A172 (cell line): ENCODE measurements around the gene SIRT6. TPM values are rescaled to one million over a fixed set of nuclear protein-coding genes. Genes with fewer than 3 reads are reported as not detected.
"Not testable (repeated sequence)": the region's sequence is repeated elsewhere in the genome, so short reads cannot be mapped to it uniquely, and the experiment has no call there.

ENCODE experiments used
- DNase-seq: peaks from one replicate; pipeline ENCODE4 v3.0.0-alpha.2; 2015; ENCODE audit warnings: low spot score
- total RNA-seq: library from RNA; depleted of rRNA; stranded (reverse); fragments of >200 nt; shearing (Covaris generic); gene quantifications from 2 replicates; pipeline ENCODE4 v1.2.3, GENCODE V29; 2014; rRNA removed

SIRT6 gene
- total RNA-seq, 1 experiment from 2014 or later = 35.5 TPM

GRCh38 chr19:4136680-4137088, 45.7 kb downstream of the SIRT6 start:
- no peak for DNase-seq

- not testable (repeated sequence) for DNase-seq
Observed at GRCh38 chr19:4135386-4135785, 47.0 kb downstream of the SIRT6 start.

- no peak for DNase-seq
Observed at GRCh38 chr19:4134351-4134750, 48.0 kb downstream of the SIRT6 start.

- peak; percentile 61 for DNase-seq
Observed at GRCh38 chr19:4130744-4131438, 51.5 kb downstream of the SIRT6 start.

- DNase-seq = not testable (repeated sequence)
Observed at GRCh38 chr19:4129050-4129449, 53.3 kb downstream of the SIRT6 start.

- not testable (repeated sequence) for DNase-seq
Observed at GRCh38 chr19:4127322-4127721, 55.0 kb downstream of the SIRT6 start.

GRCh38 chr19:4124638-4125037, 57.7 kb downstream of the SIRT6 start:
- no peak for DNase-seq

Other genes starting within 250 kb of the SIRT6 start
- gene NMRK2, start 249.5 kb downstream of the SIRT6 start, total RNA-seq = not detected in 2 replicates
- gene DAPK3, start 211.5 kb downstream of the SIRT6 start, total RNA-seq = 65.9 and 140 TPM in 2 replicates
- 1,286 and 1,342 TPM in 2 replicates for gene EEF2, start 197.1 kb downstream of the SIRT6 start, total RNA-seq
- gene PIAS4, start 174.8 kb downstream of the SIRT6 start, total RNA-seq = 28.7 and 33.9 TPM in 2 replicates
- 15.8 and 16.4 TPM in 2 replicates for gene ZBTB7A, start 115.7 kb downstream of the SIRT6 start, total RNA-seq
- 203 and 204 TPM in 2 replicates for gene MAP2K2, start 58.4 kb downstream of the SIRT6 start, total RNA-seq
- gene CREB3L3, start 28.9 kb downstream of the SIRT6 start, total RNA-seq = not detected in 2 replicates
- 0.41 and 0.53 TPM in 2 replicates for gene ANKRD24, start 126 bp upstream of the SIRT6 start, total RNA-seq
- 6.4 and 8.1 TPM in 2 replicates for gene EBI3, start 47.0 kb upstream of the SIRT6 start, total RNA-seq
- 39.6 and 42.4 TPM in 2 replicates for gene YJU2, start 64.5 kb upstream of the SIRT6 start, total RNA-seq
- gene SHD, start 96.7 kb upstream of the SIRT6 start, total RNA-seq = 0.24 and 0.53 TPM in 2 replicates
- not detected in 2 replicates for gene TMIGD2, start 119.8 kb upstream of the SIRT6 start, total RNA-seq
- gene FSD1, start 122.0 kb upstream of the SIRT6 start, total RNA-seq = 43.2 and 61.1 TPM in 2 replicates
- 73.5 and 96.1 TPM in 2 replicates for gene STAP2, start 156.3 kb upstream of the SIRT6 start, total RNA-seq
- gene MPND, start 161.0 kb upstream of the SIRT6 start, total RNA-seq = 6.4 and 6.6 TPM in 2 replicates
- 94.0 and 137 TPM in 2 replicates for gene SH3GL1, start 218.0 kb upstream of the SIRT6 start, total RNA-seq
- 37.8 and 52.7 TPM in 2 replicates for gene CHAF1A, start 220.1 kb upstream of the SIRT6 start, total RNA-seq